CD4-positive, alpha-beta T cell treated with Interleukin-6 at 100 ng/mL for 8 hours (primary cell): ENCODE data around the gene UGT1A8.

ENCODE experiments used
- DNase-seq: peaks from one replicate; pipeline ENCODE4 v3.0.0-alpha.2; 2020; ENCODE audit warnings: mixed read lengths, low spot score

Gene UGT1A8

GRCh38 chr2:233801357-233802131 is 184.1 kb downstream of the UGT1A8 start:
- DNase-seq: no peak

- DNase-seq: no peak
Observed at GRCh38 chr2:233802132-233802815, 184.8 kb downstream of the UGT1A8 start.

- no peak for DNase-seq
Observed at GRCh38 chr2:233803292-233803911, 186.0 kb downstream of the UGT1A8 start.

- no peak for DNase-seq
Observed at GRCh38 chr2:233803994-233804393, 186.6 kb downstream of the UGT1A8 start.

GRCh38 chr2:233807215-233807865 is 189.9 kb downstream of the UGT1A8 start:
- no peak for DNase-seq

GRCh38 chr2:233807966-233808935 is 190.8 kb downstream of the UGT1A8 start:
- no peak for DNase-seq

GRCh38 chr2:233810385-233810784 is 193.0 kb downstream of the UGT1A8 start:
- DNase-seq: no peak

- no peak for DNase-seq
Observed at GRCh38 chr2:233811087-233811486, 193.7 kb downstream of the UGT1A8 start.

GRCh38 chr2:233811732-233812131 is 194.3 kb downstream of the UGT1A8 start:
- DNase-seq: no peak

GRCh38 chr2:233813236-233814055 is 196.0 kb downstream of the UGT1A8 start:
- no peak for DNase-seq

- no peak for DNase-seq
Observed at GRCh38 chr2:233814056-233814835, 196.8 kb downstream of the UGT1A8 start.

GRCh38 chr2:233815861-233816260 is 198.4 kb downstream of the UGT1A8 start:
- DNase-seq: no peak

GRCh38 chr2:233816334-233816733 is 198.9 kb downstream of the UGT1A8 start:
- DNase-seq: no peak

GRCh38 chr2:233816771-233817170 is 199.3 kb downstream of the UGT1A8 start:
- DNase-seq: no peak

GRCh38 chr2:233817361-233817911 is 200.0 kb downstream of the UGT1A8 start:
- no peak for DNase-seq

GRCh38 chr2:233817995-233818638 is 200.7 kb downstream of the UGT1A8 start:
- DNase-seq: no peak

GRCh38 chr2:233818639-233819621 is 201.5 kb downstream of the UGT1A8 start:
- no peak for DNase-seq
